Stimulated activated CD8-positive, alpha-beta memory T cell treated with anti-CD3 and anti-CD28 coated beads, Interleukin-7, amount 100 ng/mL, for 4 hours (primary cell): ENCODE measurements around the gene ACVR2B.
"Not testable (repeated sequence)": the region's sequence is repeated elsewhere in the genome, so short reads cannot be mapped to it uniquely, and the experiment has no call there.

ENCODE experiments used
- DNase-seq, 2 donors: peaks; one replicate each; pipeline ENCODE4 v3.0.0-alpha.2; 2020; ENCODE audit warnings: low read depth in 2 of 2

Gene ACVR2B

GRCh38 chr3:38453075-38453912 lies at the start of gene ACVR2B:
Gene ACVR2B (plus strand): TSS chr3:38453890. CDS start chr3:38454323, 433 bp downstream.
- DNase-seq, result peak; percentile 41 to 66

GRCh38 chr3:38404286-38404685 lies 49.4 kb upstream of the ACVR2B start:
- no peak for DNase-seq

GRCh38 chr3:38411591-38411990 lies 42.1 kb upstream of the ACVR2B start:
- no peak for DNase-seq

GRCh38 chr3:38420758-38421157 lies 32.9 kb upstream of the ACVR2B start:
- not testable (repeated sequence) for DNase-seq

DNA sequence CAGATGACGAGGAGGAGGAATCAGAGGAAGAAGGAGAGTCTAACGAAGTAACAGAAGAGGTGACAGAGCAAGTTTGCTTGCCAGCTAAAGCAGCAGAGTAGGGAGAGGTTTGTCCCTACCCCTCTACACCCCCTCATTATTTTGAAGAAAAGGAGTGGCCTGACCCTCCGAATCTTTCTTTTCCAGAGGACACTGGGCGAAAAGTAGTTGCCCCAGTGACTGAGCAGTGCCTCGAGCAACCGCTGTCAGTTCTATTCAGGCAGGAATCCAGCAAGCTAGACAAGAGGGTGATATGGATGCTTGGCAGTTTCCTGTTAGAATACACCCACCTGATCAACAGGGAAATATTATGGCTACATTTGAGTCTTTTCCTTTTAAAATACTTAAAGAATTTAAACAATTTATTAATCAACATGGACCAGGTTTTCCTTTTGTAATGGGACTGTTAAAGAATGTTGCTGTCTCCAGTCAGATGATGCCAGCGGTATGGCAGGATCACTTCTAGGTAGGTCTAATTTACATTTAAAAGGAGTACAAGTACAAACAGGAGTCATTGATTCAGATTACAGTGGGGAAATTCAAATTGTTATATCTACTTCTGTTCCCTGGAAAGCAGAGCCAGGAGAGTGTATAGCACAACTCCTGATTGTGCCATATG lies 31.9 kb upstream of the ACVR2B start:
- no peak for DNase-seq

- DNase-seq, result not testable (repeated sequence)
Observed at GRCh38 chr3:38426798-38427426, 26.8 kb upstream of the ACVR2B start.

DNA sequence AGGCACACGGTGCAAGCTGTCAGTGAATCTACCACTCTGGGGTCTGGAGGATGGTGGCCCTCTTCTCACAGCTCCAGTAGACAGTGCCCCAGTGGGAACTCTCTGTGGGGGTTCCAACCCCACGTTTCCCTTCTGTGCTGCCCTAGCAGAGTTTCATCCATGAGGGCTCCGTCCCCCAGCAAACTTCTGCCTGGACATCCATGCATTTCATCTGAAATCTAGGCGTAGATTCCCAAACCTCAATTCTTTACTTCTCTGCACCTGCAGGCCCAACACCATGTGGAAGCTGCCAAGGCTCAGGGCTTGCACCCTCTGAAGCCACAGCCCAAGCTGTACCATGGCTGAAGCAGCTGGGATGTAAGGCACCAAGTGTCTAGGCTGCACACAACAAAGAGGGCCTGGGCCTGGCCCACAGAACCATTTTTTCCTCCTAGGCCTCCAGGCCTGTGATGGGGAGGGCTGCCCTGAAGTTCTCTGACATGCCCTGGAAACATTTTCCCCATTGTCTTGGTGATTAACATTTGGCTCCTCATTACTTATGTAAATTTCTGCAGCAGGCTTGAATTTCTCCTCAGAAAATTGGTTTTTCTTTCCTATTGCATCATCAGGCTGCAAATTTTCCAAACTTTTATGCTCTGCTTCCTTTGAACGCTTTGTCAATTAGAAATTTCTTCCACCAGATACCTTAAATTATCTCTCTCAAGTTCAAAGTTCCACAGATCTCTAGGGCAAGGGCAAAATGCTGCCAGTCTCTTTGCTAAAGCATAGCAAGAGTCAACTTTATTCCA lies 20.6 kb upstream of the ACVR2B start:
- DNase-seq, result not testable (repeated sequence)

DNA sequence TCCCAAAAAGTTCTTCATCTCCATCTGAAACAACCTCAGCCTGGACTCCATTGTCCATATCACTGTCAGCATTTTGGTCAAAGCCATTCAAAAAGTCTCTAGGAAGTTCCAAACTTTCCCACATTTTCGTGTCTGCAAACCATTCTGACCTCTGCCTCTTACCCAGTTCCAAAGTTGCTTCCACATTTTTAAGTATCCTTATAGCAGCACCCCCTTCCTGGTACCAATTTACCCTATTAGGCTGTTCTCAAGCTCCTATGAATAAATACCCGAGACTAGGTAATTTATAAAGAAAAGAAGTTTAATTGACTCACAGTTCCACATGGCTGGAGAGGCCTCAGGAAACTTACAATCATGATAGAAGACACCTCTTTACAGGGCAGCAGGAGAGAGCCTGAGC lies 20.0 kb upstream of the ACVR2B start:
- not testable (repeated sequence) for DNase-seq

- not testable (repeated sequence) for DNase-seq
Observed at GRCh38 chr3:38438436-38439069, 15.1 kb upstream of the ACVR2B start.

GRCh38 chr3:38443205-38443604 lies 10.5 kb upstream of the ACVR2B start:
- not testable (repeated sequence) for DNase-seq

GRCh38 chr3:38446085-38446686 lies 7.5 kb upstream of the ACVR2B start:
- no peak for DNase-seq

GRCh38 chr3:38446812-38447211 lies 6.9 kb upstream of the ACVR2B start:
- DNase-seq, result no peak

GRCh38 chr3:38450853-38451252 lies 2.8 kb upstream of the ACVR2B start:
- no peak for DNase-seq

DNA sequence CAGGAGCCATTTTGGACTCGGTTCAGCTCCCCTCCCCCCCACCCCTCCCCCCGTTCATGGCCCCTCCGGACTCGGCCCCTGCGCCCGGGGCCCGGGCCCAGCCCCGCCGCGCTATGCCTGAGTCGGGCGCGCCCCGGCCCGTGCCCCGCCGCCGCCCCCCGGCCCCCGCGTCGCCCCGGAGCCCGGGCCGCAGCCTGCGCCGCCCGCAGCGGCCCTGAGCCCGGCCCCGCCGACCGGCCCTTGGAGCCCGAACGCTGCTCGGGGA lies 155 bp downstream of the ACVR2B start:
- DNase-seq, result no peak

DNA sequence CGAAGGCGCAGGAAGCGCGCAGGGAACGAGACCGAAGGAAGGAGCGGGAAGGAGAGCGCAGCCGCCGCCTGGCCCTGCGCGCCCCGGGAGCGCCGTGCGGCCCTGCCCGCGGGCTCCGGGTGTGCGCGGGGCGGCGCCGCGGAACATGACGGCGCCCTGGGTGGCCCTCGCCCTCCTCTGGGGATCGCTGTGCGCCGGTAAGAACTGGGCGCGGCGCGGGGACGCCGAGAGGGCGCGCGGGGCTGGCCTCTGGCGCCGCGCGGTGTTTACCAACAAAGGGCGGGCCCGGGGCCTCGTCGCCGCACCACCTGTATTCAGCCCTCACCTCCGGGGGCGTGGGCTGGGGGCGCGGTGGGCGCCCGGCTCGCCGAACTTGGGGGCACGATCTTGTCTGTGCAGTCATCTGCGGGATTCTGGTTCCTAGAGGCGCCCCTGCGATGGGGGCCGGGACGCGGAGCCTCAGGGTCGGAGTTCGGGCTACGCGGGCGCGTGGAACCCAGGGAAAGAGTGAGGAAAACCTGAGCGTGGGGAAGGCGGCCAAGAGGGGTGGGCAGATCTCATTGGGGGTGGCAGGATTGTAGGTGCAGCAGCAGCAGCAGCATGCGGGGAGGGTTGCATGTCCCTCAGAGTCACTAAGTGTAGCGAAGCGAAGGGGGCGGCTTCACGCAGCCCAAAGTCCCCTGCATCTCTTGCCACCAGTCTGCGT lies 641 bp downstream of the ACVR2B start:
- DNase-seq, result peak in 1 of 2 donors; percentile 16

DNA sequence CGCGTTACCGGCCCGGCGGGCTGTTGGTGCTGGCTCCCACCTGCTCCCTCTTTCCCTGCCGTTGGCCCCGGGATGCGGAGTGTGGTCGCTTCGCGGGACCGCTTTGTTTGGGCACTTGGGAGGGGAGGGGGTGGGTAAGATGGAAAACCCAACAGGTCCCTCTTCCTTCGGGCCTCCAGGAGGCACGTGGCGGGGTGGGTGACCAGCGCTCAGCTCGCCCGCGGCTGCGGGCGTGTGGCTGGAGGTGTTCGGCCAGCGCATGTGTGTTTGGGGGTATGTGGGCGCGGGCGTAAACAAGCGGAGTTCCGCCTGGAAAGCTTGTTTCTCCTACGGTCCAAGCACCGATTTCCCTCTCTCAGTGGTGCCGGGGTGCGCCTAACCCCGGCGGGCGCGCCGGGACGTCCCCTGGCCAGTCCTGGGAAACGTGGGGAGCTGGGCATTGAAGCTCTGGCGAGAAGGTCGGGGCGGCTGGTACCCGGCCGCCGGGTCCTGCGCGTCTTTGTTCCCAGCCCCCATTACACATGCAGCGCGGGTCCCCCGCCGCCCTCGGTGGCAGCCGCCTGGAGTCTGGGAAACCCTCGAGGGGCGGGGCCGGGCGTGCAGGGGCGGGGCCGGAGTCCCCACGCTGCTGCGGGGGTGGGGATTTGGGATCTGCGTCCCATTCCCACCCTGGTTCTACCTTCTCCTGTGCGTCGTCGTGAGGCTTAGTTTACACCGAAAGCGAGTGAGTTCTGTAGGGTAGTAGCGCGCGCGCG lies 1.4 kb downstream of the ACVR2B start:
- DNase-seq, result peak in 1 of 2 donors; percentile 29

GRCh38 chr3:38455639-38456430 lies 2.1 kb downstream of the ACVR2B start:
- no peak for DNase-seq

DNA sequence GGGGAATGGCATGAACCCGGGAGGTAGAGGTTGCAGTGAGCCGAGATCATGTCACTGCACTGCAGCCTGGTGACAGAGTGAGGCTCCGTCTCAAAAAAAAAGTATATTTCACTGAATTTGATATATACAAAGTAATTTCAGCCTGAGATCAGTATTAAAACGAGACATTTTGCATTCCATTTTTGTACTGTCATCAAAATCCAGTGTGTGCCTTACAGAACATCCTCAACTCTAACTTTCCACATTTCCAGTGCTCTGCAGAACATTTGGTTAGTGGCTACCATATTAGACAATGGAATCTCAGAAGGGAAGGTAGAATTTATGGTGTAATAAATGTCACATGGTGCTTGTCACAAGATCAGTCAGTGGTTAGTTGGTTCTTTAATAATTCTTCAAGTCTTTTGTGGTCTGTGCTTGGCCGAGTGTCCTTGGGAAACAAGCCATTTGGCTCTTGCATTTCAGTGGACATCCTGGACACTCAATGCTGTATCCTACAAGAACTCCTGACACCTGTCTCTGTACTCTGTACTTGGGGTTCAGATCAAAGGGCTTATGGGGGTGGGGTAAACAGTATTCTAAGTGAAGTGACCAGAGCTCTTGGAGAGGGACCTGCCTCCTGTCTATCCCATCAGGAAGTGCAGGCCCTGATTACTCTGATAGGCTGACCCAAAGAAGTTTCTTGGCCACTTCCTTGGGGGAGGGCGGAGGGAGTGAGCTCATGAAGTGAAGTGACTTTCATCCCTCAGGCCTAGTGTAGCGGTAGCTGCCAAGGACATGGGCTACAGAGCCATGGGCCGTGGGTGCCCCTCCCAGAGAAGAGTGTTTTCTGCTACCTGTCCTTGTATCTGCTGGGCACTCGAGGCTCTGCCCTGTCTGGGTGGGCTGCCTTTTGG lies 3.7 kb downstream of the ACVR2B start:
- DNase-seq, result no peak
